ENCODE measurements around the gene ZNF813.
"Not testable (repeated sequence)": the region's sequence is repeated elsewhere in the genome, so short reads cannot be mapped to it uniquely, and the experiment has no call there.

- not testable (repeated sequence) for TF ChIP-seq POLR2A, CTCF (IDR thresholded peaks at IDR 0.05)
Observed at GRCh38 chr19:53474832-53475231, 7.3 kb downstream of the ZNF813 start.

All from testis (tissue), 2 donors.